H9 (cell line): ENCODE data around the gene NEDD4L. TPM values are rescaled to one million over a fixed set of nuclear protein-coding genes. Genes with fewer than 3 reads are reported as not detected.

Source experiments
- DNase-seq: peaks from one replicate; pipeline ENCODE4 v3.0.0-alpha.2; 2017
- H2AFZ ChIP-seq: one replicate; pipeline ENCODE4 v1.6.1; 2013; ENCODE audit warnings: mild to moderate bottlenecking, low read length, control low read depth, moderate library complexity
- H2AK5ac ChIP-seq: 2 replicates; pipeline ENCODE4 v1.6.1; 2013; ENCODE audit warnings: low read length, control low read depth, mixed read lengths; ENCODE audit not compliant: insufficient read length
- H2BK120ac ChIP-seq: one replicate; pipeline ENCODE4 v1.6.1; 2013; ENCODE audit warnings: low read depth, mild to moderate bottlenecking, low read length, control low read depth, inconsistent platforms; ENCODE audit not compliant: poor library complexity, severe bottlenecking
- H2BK12ac ChIP-seq: 2 replicates; pipeline ENCODE4 v1.6.1; 2013; ENCODE audit warnings: low read length, control low read depth, mixed read lengths, low read depth; ENCODE audit not compliant: insufficient read length
- H2BK15ac ChIP-seq: 2 replicates; pipeline ENCODE4 v1.6.1; 2013; ENCODE audit warnings: low read depth, low read length, control low read depth
- H2BK20ac ChIP-seq: one replicate; pipeline ENCODE4 v1.6.1; 2013; ENCODE audit warnings: low read depth, mild to moderate bottlenecking, low read length, control low read depth, inconsistent platforms; ENCODE audit not compliant: poor library complexity, severe bottlenecking
- H2BK5ac ChIP-seq: 2 replicates; pipeline ENCODE4 v1.6.1; 2013; ENCODE audit warnings: low read length, control low read depth, mixed read lengths; ENCODE audit not compliant: insufficient read length
- H3K14ac ChIP-seq: 2 replicates; pipeline ENCODE4 v1.6.1; 2013; ENCODE audit warnings: low read length, control low read depth; ENCODE audit not compliant: insufficient read depth
- H3K18ac ChIP-seq: 2 replicates; pipeline ENCODE4 v1.6.1; 2013; ENCODE audit warnings: low read depth, mild to moderate bottlenecking, mixed read lengths, low read length, control low read depth; ENCODE audit not compliant: insufficient read length
- H3K23ac ChIP-seq: 2 replicates; pipeline ENCODE4 v1.6.1; 2013; ENCODE audit warnings: low read length, control low read depth, mixed read lengths, low read depth; ENCODE audit not compliant: insufficient read length
- H3K23me2 ChIP-seq: 2 replicates; pipeline ENCODE4 v1.6.1; 2013; ENCODE audit warnings: low read depth, mild to moderate bottlenecking, mixed read lengths, low read length, control low read depth; ENCODE audit not compliant: insufficient read length, poor library complexity, severe bottlenecking
- H3K27ac ChIP-seq: 2 replicates; pipeline ENCODE4 v1.5.1; 2013; ENCODE audit warnings: low read length, control low read depth, mixed read lengths, low read depth; ENCODE audit not compliant: insufficient read length
- H3K27me3 ChIP-seq: 2 replicates; pipeline ENCODE4 v1.6.1; 2013; ENCODE audit warnings: low read length, control low read depth, inconsistent platforms; ENCODE audit not compliant: insufficient read depth
- H3K4ac ChIP-seq: 2 replicates; pipeline ENCODE4 v1.6.1; 2013; ENCODE audit warnings: low read depth, mild to moderate bottlenecking, control low read depth, inconsistent platforms, low read length, moderate library complexity
- H3K4me1 ChIP-seq: 2 replicates; pipeline ENCODE4 v1.6.1; 2013; ENCODE audit warnings: low read length, control low read depth, inconsistent platforms; ENCODE audit not compliant: insufficient read depth
- H3K4me2 ChIP-seq: 2 replicates; pipeline ENCODE4 v1.6.1; 2013; ENCODE audit warnings: low read length, control low read depth, mixed read lengths; ENCODE audit not compliant: insufficient read length, insufficient read depth
- H3K56ac ChIP-seq: 2 replicates; pipeline ENCODE4 v1.6.1; 2013; ENCODE audit warnings: low read depth, mild to moderate bottlenecking, mixed read lengths, low read length, control low read depth; ENCODE audit not compliant: insufficient read length
- H3K79me1 ChIP-seq: 2 replicates; pipeline ENCODE4 v1.6.1; 2013; ENCODE audit warnings: low read depth, mild to moderate bottlenecking, moderate library complexity, low read length, control low read depth, inconsistent platforms; ENCODE audit not compliant: insufficient read depth, poor library complexity, severe bottlenecking
- H3K79me2 ChIP-seq: 2 replicates; pipeline ENCODE4 v1.6.1; 2013; ENCODE audit warnings: low read length, control low read depth, inconsistent platforms; ENCODE audit not compliant: insufficient read depth
- H3K9ac ChIP-seq: 2 replicates; pipeline ENCODE4 v1.6.1; 2013; ENCODE audit warnings: low read length, control low read depth, mixed read lengths; ENCODE audit not compliant: insufficient read length; ENCODE audit errors: extremely low read depth
- H3K9me3 ChIP-seq: one replicate; pipeline ENCODE4 v1.6.1; 2013; ENCODE audit warnings: low read depth, low read length, inconsistent platforms; ENCODE audit not compliant: control insufficient read depth
- H3T11ph ChIP-seq: one replicate; pipeline ENCODE4 v1.6.1; 2013; ENCODE audit warnings: mild to moderate bottlenecking, low read length, control low read depth, inconsistent platforms
- H4K20me1 ChIP-seq: one replicate; pipeline ENCODE4 v1.6.1; 2013; ENCODE audit not compliant: control insufficient read depth, insufficient read length, insufficient read depth
- H4K5ac ChIP-seq: 2 replicates; pipeline ENCODE4 v1.6.1; 2013; ENCODE audit warnings: low read depth, mild to moderate bottlenecking, mixed read lengths, low read length, control low read depth; ENCODE audit not compliant: insufficient read length
- H4K8ac ChIP-seq: replicated peaks from 2 replicates; pipeline ENCODE4 v1.6.1; 2013; ENCODE audit warnings: low read length, control low read depth, mixed read lengths, low read depth; ENCODE audit not compliant: insufficient read length
- H4K91ac ChIP-seq: 2 replicates; pipeline ENCODE4 v1.6.1; 2013; ENCODE audit warnings: low read depth, mild to moderate bottlenecking, moderate library complexity, mixed read lengths, low read length, control low read depth; ENCODE audit not compliant: insufficient read length
- H3K27ac Mint-ChIP-seq, 3 experiments: 2 replicates in 2 of 3; 3 replicates in 1 of 3; pipeline ENCODE4 v1.8.0; 2020 to 2021; ENCODE audit warnings: mixed read lengths in 3 of 3, mild to moderate bottlenecking in 1 of 3, moderate library complexity in 1 of 3
- H3K27me3 Mint-ChIP-seq: 2 replicates; pipeline ENCODE4 v1.8.0; 2021; ENCODE audit warnings: low read depth, mild to moderate bottlenecking, moderate library complexity, mixed read lengths
- H3K36me3 Mint-ChIP-seq, 3 experiments: 2 replicates in 2 of 3; 3 replicates in 1 of 3; pipeline ENCODE4 v1.8.0; 2020 to 2021; ENCODE audit warnings: low read depth in 3 of 3, mixed read lengths in 3 of 3; ENCODE audit not compliant: insufficient read depth in 1 of 3
- H3K4me1 Mint-ChIP-seq, 2 experiments: 2 replicates each; pipeline ENCODE4 v1.8.0; 2020; ENCODE audit warnings: mixed read lengths in 2 of 2
- H3K4me3 Mint-ChIP-seq, 2 experiments: 2 replicates in 1 of 2; 3 replicates in 1 of 2; pipeline ENCODE4 v1.8.0; 2020 to 2021; ENCODE audit warnings: mild to moderate bottlenecking in 2 of 2, mixed read lengths in 2 of 2, moderate library complexity in 1 of 2
- H3K9me3 Mint-ChIP-seq, 2 experiments: 2 replicates in 1 of 2; 3 replicates in 1 of 2; pipeline ENCODE4 v1.8.0; 2020; ENCODE audit warnings: mild to moderate bottlenecking in 2 of 2, mixed read lengths in 2 of 2, moderate library complexity in 1 of 2
- WGBS: extraction: QIAGEN DNeasy Blood & Tissue Kit; methylation state at CpG from one replicate; pipeline ENCODE4 v1.1.7; 2013; ENCODE audit warnings: missing lambda C conversion rate, low lambda C conversion rate, mixed read lengths; ENCODE audit not compliant: insufficient read length; ENCODE audit errors: extremely low coverage; 5-methylcytosine and 5-hydroxymethylcytosine counted together
- total RNA-seq: library from RNA; stranded (reverse); gene quantifications from 2 replicates; pipeline ENCODE4 v1.2.1, GENCODE V29; 2021
- TF ChIP-seq, protein P1 (sequence below): fragments of 200-600 bp; sonication (generic); conservative IDR thresholded peaks from 3 replicates; pipeline ENCODE4 v1.8.0; 2021; ENCODE audit warnings: antibody characterized with exemption, mild to moderate bottlenecking

NEDD4L gene
- total RNA-seq, 1 experiment from 2014 or later: 76.3 TPM

DNA sequence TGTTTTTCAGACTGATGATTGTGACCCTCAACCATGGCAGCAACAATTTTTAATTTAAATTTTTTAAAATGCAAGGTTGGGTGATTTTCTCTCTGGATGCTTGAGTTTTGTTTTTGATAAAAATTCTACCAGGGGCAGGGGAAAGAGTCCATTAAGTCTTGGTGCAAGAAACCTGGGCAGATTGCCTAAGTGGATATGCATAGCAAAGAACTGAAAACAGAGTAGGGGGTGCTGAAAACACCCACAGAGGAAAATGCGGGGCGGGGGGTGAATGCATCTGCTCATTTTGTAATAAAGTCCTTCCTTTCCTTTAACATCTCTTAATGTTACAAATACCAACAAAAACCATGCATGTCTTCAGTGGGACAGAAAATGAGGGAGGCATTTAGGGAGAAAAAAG is 138.0 kb downstream of the NEDD4L start:
- Histone ChIP-seq H3K4me1 (peaks cover 2% of the 10 kb centered on the region; the same call in 1 of the 2 replicates), H3K27ac (no peak overlapping the region), H2BK20ac (no peak overlapping the region), H3K27me3 (no peaks in the 10 kb centered on the region), H2BK12ac (no peak overlapping the region), H3K56ac (no peak overlapping the region), H3K79me1 (no peaks in the 10 kb centered on the region), H3K18ac (no peak overlapping the region), H3K79me2 (no peaks in the 10 kb centered on the region; the same call in 1 of the 2 replicates), H3K23me2 (no peaks in the 10 kb centered on the region), H2BK5ac (no peak overlapping the region), H4K8ac (no peak overlapping the region), H3K9ac (no peak overlapping the region), H4K91ac (no peak overlapping the region), H3K4ac (no peak overlapping the region), H2AK5ac (no peak overlapping the region), H4K20me1 (no peaks in the 10 kb centered on the region), H4K5ac (no peak overlapping the region), H2BK15ac (no peak overlapping the region), H2AFZ (no peak overlapping the region), H2BK120ac (no peak overlapping the region), H3K14ac (no peak overlapping the region), H3T11ph (no peak overlapping the region), H3K9me3 (no peaks in the 10 kb centered on the region), H3K23ac (no peak overlapping the region), H3K4me2 (no peak overlapping the region)
- WGBS: no CpG with 5 or more reads among the region's 2 CpGs
- peaks cover 30 to 39% of the 10 kb centered on the region in 2 experiments for H3K4me1 Mint-ChIP-seq
- DNase-seq: no peak
- no peak overlapping the region for H3K27ac Mint-ChIP-seq
- 0 out of 2 replicates have a peak, but pooled peaks cover 1% of the 10 kb centered on the region for H3K27me3 Mint-ChIP-seq
- TF ChIP-seq, protein P1, sequence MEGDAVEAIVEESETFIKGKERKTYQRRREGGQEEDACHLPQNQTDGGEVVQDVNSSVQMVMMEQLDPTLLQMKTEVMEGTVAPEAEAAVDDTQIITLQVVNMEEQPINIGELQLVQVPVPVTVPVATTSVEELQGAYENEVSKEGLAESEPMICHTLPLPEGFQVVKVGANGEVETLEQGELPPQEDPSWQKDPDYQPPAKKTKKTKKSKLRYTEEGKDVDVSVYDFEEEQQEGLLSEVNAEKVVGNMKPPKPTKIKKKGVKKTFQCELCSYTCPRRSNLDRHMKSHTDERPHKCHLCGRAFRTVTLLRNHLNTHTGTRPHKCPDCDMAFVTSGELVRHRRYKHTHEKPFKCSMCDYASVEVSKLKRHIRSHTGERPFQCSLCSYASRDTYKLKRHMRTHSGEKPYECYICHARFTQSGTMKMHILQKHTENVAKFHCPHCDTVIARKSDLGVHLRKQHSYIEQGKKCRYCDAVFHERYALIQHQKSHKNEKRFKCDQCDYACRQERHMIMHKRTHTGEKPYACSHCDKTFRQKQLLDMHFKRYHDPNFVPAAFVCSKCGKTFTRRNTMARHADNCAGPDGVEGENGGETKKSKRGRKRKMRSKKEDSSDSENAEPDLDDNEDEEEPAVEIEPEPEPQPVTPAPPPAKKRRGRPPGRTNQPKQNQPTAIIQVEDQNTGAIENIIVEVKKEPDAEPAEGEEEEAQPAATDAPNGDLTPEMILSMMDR: no peak
- H3K4me3 Mint-ChIP-seq: no peak overlapping the region
- H3K9me3 Mint-ChIP-seq: peaks cover 2 to 3% of the 10 kb centered on the region in 2 experiments; a peak in 3 of 5 replicates
- peaks cover 0 to 4% (median 0%) of the 10 kb centered on the region in 3 experiments; a peak in 2 of 7 replicates for H3K36me3 Mint-ChIP-seq
